HCT116 (cell line): ENCODE measurements around the gene SLC25A10. TPM values are rescaled to one million over a fixed set of nuclear protein-coding genes. Genes with fewer than 3 reads are reported as not detected.

Experiments used
- ATAC-seq: fragments of 200-7000 bp; cut with Tn5 transposase; 2 replicates; pipeline ENCODE4 v1.9.1; 2020; ENCODE audit warnings: mild to moderate bottlenecking, moderate library complexity
- BruUV-seq: library from RNA; stranded (reverse); fragments of 400-500 nt; replicated peaks from 2 replicates; lab custom pipeline; 2021; lab: Mats Ljungman, UMichigan
- CTCF ChIA-PET: fragments of 300-600 bp; sonication (Branson Sonifier 250); formaldehyde crosslinking; loops from one replicate; lab custom pipeline; 2021; ENCODE audit warnings: antibody characterized with exemption; lab: Charles Lee
- POLR2A ChIA-PET: fragments of 300-600, 350-600 bp; sonication (Branson Sonifier 250); formaldehyde crosslinking; loops from one replicate; lab custom pipeline; 2021; ENCODE audit warnings: antibody characterized with exemption; lab: Charles Lee
- RAD21 ChIA-PET, 2 experiments: fragments of 300-600 bp; sonication (Branson Sonifier 250); formaldehyde crosslinking; loops; one replicate each; lab custom pipeline; 2023; ENCODE audit warnings: low total read pairs in 2 of 2; ENCODE audit not compliant: uncharacterized antibody in 2 of 2, unreplicated experiment in 2 of 2, low non-redundant PET in 1 of 2; lab: Charles Lee
- DNase-seq: peaks from one replicate; pipeline ENCODE4 v3.0.0-alpha.2; 2010; ENCODE audit warnings: low read depth, low spot score
- H2AFZ ChIP-seq: fragments of 200-600 bp; shearing (Covaris generic), sonication (generic); 2 replicates; pipeline ENCODE4 v1.6.1; 2017; ENCODE audit warnings: low read depth, mixed run types, mixed read lengths, antibody characterized with exemption, low read length; ENCODE audit not compliant: poor library complexity, severe bottlenecking
- H3K27ac ChIP-seq: 2 replicates; pipeline ENCODE4 v1.5.1; 2012; ENCODE audit warnings: low read depth, low read length
- H3K27me3 ChIP-seq: fragments of 200-600 bp; sonication (generic); 2 replicates; pipeline ENCODE4 v1.6.1; 2016; ENCODE audit warnings: mixed run types, low read length, mixed read lengths; ENCODE audit not compliant: insufficient read depth
- H3K36me3 ChIP-seq, 2 experiments: fragments of 200-500 bp in 1 of 2; fragments of 200-600 bp in 1 of 2; sonication (Bioruptor generic) in 1 of 2; sonication (generic) in 1 of 2; 2 replicates each; pipeline versions ENCODE4 v1.5.1 to v1.6.1; 2014 to 2016; ENCODE audit warnings: low read length in 2 of 2, inconsistent platforms in 1 of 2, mixed read lengths in 1 of 2, mixed run types in 1 of 2; ENCODE audit not compliant: insufficient read depth in 2 of 2, control insufficient read depth in 1 of 2
- H3K4me1 ChIP-seq, 2 experiments: fragments of 200-600 bp in 1 of 2; sonication (generic) in 1 of 2; 2 replicates each; pipeline versions ENCODE4 v1.5.1 to v1.6.1; 2012 to 2017; ENCODE audit warnings: low read length in 2 of 2, inconsistent platforms in 1 of 2, mild to moderate bottlenecking in 1 of 2, mixed read lengths in 1 of 2, mixed run types in 1 of 2, moderate library complexity in 1 of 2; ENCODE audit not compliant: insufficient read depth in 2 of 2, control insufficient read depth in 1 of 2
- H3K4me2 ChIP-seq: fragments of 200-600 bp; sonication (generic); 2 replicates; pipeline ENCODE4 v1.6.1; 2017; ENCODE audit warnings: mixed run types, low read length, mixed read lengths
- H3K4me3 ChIP-seq, 2 experiments: fragments of 200-600 bp in 1 of 2; sonication (generic) in 1 of 2; replicated peaks in 1 of 2; 2 replicates each; pipeline ENCODE4 v1.5.1; 2011 to 2016; ENCODE audit warnings: low read length in 2 of 2, control low read depth in 1 of 2, low read depth in 1 of 2, mild to moderate bottlenecking in 1 of 2, mixed read lengths in 1 of 2, mixed run types in 1 of 2
- H3K79me2 ChIP-seq: fragments of 200-600 bp; sonication (generic); 2 replicates; pipeline ENCODE4 v1.6.1; 2017; ENCODE audit warnings: mild to moderate bottlenecking, mixed run types, low read length, moderate library complexity, mixed read lengths; ENCODE audit not compliant: insufficient read depth
- H3K9ac ChIP-seq: fragments of 200-600 bp; sonication (generic); 2 replicates; pipeline ENCODE4 v1.6.1; 2016; ENCODE audit warnings: low read length, mixed read lengths
- H3K9me2 ChIP-seq: fragments of 200-600 bp; sonication (generic), shearing (Covaris generic); 2 replicates; pipeline ENCODE4 v1.6.1; 2017; ENCODE audit warnings: mixed run types, mild to moderate bottlenecking, moderate library complexity; ENCODE audit not compliant: insufficient read depth
- H3K9me3 ChIP-seq, 2 experiments: fragments of 200-500 bp in 1 of 2; fragments of 200-600 bp in 1 of 2; sonication (Bioruptor generic) in 1 of 2; sonication (generic) in 1 of 2; 2 replicates each; pipeline ENCODE4 v1.6.1; 2014 to 2017; ENCODE audit warnings: low read length in 2 of 2, mixed read lengths in 2 of 2, inconsistent platforms in 1 of 2, low read depth in 1 of 2, mild to moderate bottlenecking in 1 of 2, mixed run types in 1 of 2, moderate library complexity in 1 of 2; ENCODE audit not compliant: control insufficient read depth in 1 of 2, insufficient read depth in 1 of 2
- H4K20me1 ChIP-seq: fragments of 200-600 bp; sonication (generic), shearing (Covaris generic); 2 replicates; pipeline ENCODE4 v1.6.1; 2017; ENCODE audit warnings: mixed run types, mild to moderate bottlenecking, moderate library complexity; ENCODE audit not compliant: insufficient read depth
- CBX3 ChIP-seq: IDR thresholded peaks from 2 replicates; pipeline ENCODE4 v1.6.1; 2012; ENCODE audit warnings: low read depth
- CEBPB ChIP-seq: IDR thresholded peaks from 2 replicates; pipeline ENCODE4 v1.6.1; 2012; ENCODE audit warnings: low read depth
- EZH2 ChIP-seq: fragments of 200-600 bp; sonication (generic); IDR thresholded peaks from 2 replicates; pipeline ENCODE4 v1.6.1; 2017; ENCODE audit warnings: antibody characterized with exemption, mixed run types
- EZH2phosphoT487 ChIP-seq: fragments of 200-600 bp; IDR thresholded peaks from 2 replicates; pipeline ENCODE4 v1.6.1; 2018; ENCODE audit warnings: antibody characterized with exemption, borderline replicate concordance
- FOSL1 ChIP-seq: IDR thresholded peaks from 2 replicates; pipeline ENCODE4 v1.6.1; 2012; ENCODE audit warnings: low read depth
- JUND ChIP-seq: IDR thresholded peaks from 2 replicates; pipeline ENCODE4 v1.6.1; 2012
- POLR2AphosphoS5 ChIP-seq: IDR thresholded peaks from 2 replicates; pipeline ENCODE4 v1.6.1; 2011; ENCODE audit warnings: mild to moderate bottlenecking, low read depth, low read length, moderate library complexity
- RAD21 ChIP-seq: IDR thresholded peaks from 2 replicates; pipeline ENCODE4 v1.6.1; 2012; ENCODE audit warnings: low read depth, mild to moderate bottlenecking
- SIN3A ChIP-seq: IDR thresholded peaks from 2 replicates; pipeline ENCODE4 v1.6.1; 2012; ENCODE audit warnings: low read depth
- SRF ChIP-seq: IDR thresholded peaks from 2 replicates; pipeline ENCODE4 v1.6.1; 2012; ENCODE audit warnings: low read depth
- TCF7L2 ChIP-seq: IDR thresholded peaks from 2 replicates; pipeline ENCODE4 v1.7.0; 2011; ENCODE audit warnings: borderline replicate concordance, inconsistent platforms; ENCODE audit not compliant: insufficient read depth, insufficient read length; ENCODE audit errors: extremely low read depth
- ZBTB33 ChIP-seq: IDR thresholded peaks from 2 replicates; pipeline ENCODE4 v1.6.1; 2011; ENCODE audit warnings: mild to moderate bottlenecking, low read length, moderate library complexity; ENCODE audit not compliant: insufficient replicate concordance; ENCODE audit errors: extremely low read depth
- ZFX ChIP-seq: fragments of 450-650 bp; IDR thresholded peaks from 2 replicates; pipeline ENCODE4 v1.6.1; 2017
- ZNF274 ChIP-seq: fragments of 200-500 bp; sonication (Bioruptor generic); IDR thresholded peaks from 2 replicates; pipeline ENCODE4 v1.6.1; 2014; ENCODE audit warnings: mild to moderate bottlenecking, low read depth, low read length, inconsistent platforms
- intact Hi-C: fragments of 100-400 bp; cut with micrococcal nuclease; formaldehyde crosslinking; loops from 2 replicates; pipeline ENCODE4 v1.10.0; 2022
- total RNA-seq: library from RNA; stranded (reverse); gene quantifications from one replicate; pipeline ENCODE4 v1.2.1, GENCODE V29; 2021; ENCODE audit not compliant: unreplicated experiment

Gene SLC25A10
- total RNA-seq, 1 experiment from 2014 or later = 70.8 TPM

- POLR2A ChIA-PET = no interaction called here
- Histone ChIP-seq H3K27ac (no peak overlapping the region), H4K20me1 (no peaks in the 10 kb centered on the region), H3K4me2 (no peak overlapping the region), H3K9ac (no peak overlapping the region), H3K79me2 (no peaks in the 10 kb centered on the region), H3K36me3 (no peaks in the 10 kb centered on the region), H2AFZ (no peak overlapping the region), H3K9me2 (no peaks in the 10 kb centered on the region), H3K4me1 (peaks cover 21 to 24% of the 10 kb centered on the region in 2 experiments), H3K4me3 (no peak overlapping the region), H3K27me3 (no peaks in the 10 kb centered on the region), H3K9me3 (no peaks in the 10 kb centered on the region)
- TF ChIP-seq CBX3 (no peak), ZFX (no peak), EZH2 (no peak), FOSL1 (no peak), SRF (no peak)
- CTCF ChIA-PET = interaction anchor here (0.9 kb wide), 1 partner anchor 84 kb away, joined by 3 read pairs; no protein-coding TSS in a partner anchor
- RAD21 ChIA-PET = no interaction called here
- no TSS peak for BruUV-seq
- ATAC-seq (no peak), DNase-seq (no peak)
- intact Hi-C loops = no loop called here
Measured at GRCh38 chr17:81737947-81738800, 26.1 kb downstream of the SLC25A10 start.

GRCh38 chr17:81738801-81739393, 26.8 kb downstream of the SLC25A10 start:
- no peak overlapping the region for H3K4me2 ChIP-seq
- no peaks in the 10 kb centered on the region for H4K20me1 ChIP-seq
- ChIA-PET POLR2A (no interaction called here), CTCF (interaction anchor here (0.9 kb wide), 1 partner anchor 83 kb away, joined by 3 read pairs; no protein-coding TSS in a partner anchor), RAD21 (no interaction called here)
- TF ChIP-seq ZNF274 = no peak
- no peak for TF ChIP-seq POLR2AphosphoS5
- no peak for TF ChIP-seq FOSL1
- TF ChIP-seq EZH2 = no peak
- no peak for TF ChIP-seq ZBTB33
- no peak for TF ChIP-seq RAD21
- no peak for TF ChIP-seq ZFX
- TF ChIP-seq CBX3 = no peak
- no peak for TF ChIP-seq JUND
- TF ChIP-seq TCF7L2 = no peak
- no peak for TF ChIP-seq SIN3A
- TF ChIP-seq CEBPB = no peak
- TF ChIP-seq EZH2phosphoT487 = no peak
- no peaks in the 10 kb centered on the region for H3K9me3 ChIP-seq
- H3K4me3 ChIP-seq = no peak overlapping the region
- H3K27ac ChIP-seq = no peak overlapping the region
- DNase-seq = no peak
- no peak for ATAC-seq
- peaks cover 16 to 18% of the 10 kb centered on the region in 2 experiments for H3K4me1 ChIP-seq
- H3K9ac ChIP-seq = no peak overlapping the region
- BruUV-seq = no TSS peak
- no peaks in the 10 kb centered on the region for H3K36me3 ChIP-seq
- H2AFZ ChIP-seq = no peak overlapping the region
- H3K79me2 ChIP-seq = no peaks in the 10 kb centered on the region
- intact Hi-C loops = no loop called here
- H3K9me2 ChIP-seq = no peaks in the 10 kb centered on the region
- H3K27me3 ChIP-seq = no peaks in the 10 kb centered on the region
